NCI-H2081 (cell line): Measurements from ENCODE around the gene BTNL9.
"Not testable (repeated sequence)": the region's sequence is repeated elsewhere in the genome, so short reads cannot be mapped to it uniquely, and the experiment has no call there.

Experiments used
- DNase-seq, 2 experiments: peaks; one replicate each; lab custom pipeline; 2025; lab: John Stamatoyannopoulos, UW

The BTNL9 gene

DNA sequence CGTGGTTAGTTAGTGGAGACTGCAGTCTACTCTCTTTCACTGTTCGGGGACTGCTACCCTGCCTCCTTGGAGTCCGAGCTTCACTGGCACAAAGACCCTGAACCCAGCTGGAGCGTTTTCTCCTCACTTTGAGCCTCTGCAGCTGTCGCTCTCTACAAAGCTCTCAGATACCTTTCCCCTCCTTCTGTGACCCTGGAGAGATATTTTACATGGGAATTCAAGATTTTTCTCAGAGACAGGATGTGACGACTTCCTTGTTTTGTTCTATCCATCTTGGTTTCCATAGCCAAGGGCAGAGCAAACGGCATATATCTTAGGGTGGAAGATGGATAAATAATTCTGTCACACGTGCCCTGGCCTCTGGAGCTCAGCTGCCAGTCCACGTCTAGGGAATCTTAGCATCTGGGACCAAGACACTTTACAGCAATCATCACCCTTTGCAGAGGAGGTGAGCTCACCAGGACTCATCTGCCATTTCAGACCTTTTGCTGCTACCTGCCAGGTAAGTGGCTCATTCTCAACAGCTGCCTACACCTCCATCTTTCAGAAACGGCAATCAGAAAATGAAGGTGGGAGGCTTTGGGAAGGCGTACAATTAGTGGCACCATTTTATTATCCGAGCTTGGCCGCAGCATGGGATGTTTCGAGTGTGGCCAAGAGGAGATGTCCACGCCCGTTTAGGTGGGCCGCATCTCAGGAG, at the start of gene BTNL9:
BTNL9 (plus strand) TSS at position 336 of the 700 bp plus-strand sequence. CDS start 5,224 bp downstream, outside the sequence.
- no peak for DNase-seq

DNA sequence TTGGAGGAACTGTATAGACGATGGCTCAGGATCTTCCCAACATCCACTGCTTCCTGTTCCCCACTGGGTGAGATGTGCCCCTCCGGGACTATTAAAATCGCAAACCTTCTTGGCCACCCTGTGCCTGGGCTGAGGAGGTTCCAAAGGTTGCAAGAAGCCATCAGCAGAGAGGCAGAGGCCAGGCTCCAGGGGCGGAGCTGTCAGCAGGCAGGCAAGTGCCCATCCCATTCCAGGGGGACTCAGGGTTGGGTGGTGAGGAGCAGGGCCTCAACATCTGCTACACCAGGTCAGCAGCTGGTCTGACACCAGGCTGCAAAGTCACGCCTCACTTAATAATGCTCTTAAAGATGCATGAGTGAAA, 49.2 kb upstream of the BTNL9 start:
- DNase-seq = no peak

DNA sequence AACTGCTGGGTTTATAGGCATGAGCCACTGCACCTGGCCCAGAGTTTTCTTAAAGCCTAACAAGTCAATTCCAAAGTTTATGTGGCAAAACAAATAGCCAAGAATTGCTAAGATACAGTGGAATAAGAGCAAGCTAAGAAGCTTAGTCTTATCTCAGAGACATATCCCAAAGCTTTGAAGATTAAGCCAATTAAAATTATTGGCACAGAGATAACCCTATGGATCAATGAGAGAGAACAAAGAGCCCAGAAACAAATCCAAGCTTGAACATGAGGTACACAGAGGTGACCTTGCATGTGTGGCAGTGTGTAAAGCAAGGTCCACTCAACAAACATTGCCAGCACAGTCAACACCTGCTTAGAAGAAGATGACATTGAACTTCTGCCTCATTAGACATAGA, 38.1 kb upstream of the BTNL9 start:
- no peak for DNase-seq

- DNase-seq = no peak
Observed at GRCh38 chr5:181005791-181006190, 34.3 kb upstream of the BTNL9 start.

DNA sequence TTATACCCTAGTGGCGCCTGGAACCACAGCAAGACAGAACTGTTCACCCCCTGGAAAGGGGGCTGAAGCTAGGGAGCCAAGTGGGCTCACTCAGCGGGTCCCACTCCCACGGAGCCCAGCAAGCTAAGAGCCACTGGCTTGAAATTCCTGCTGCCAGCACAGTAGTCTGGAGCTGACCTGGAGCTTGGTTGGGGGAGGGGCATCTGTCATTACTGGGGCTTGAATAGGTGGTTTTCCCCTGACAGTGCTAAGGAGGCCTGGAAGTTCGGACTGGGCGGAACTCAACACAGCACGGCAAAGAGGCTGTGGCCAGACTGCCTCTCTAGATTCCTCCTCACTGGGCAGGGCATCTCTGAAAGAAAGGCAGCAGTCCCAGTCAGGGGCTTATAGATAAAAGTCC, 31.9 kb upstream of the BTNL9 start:
- DNase-seq = no peak

- not testable (repeated sequence) for DNase-seq
Observed at GRCh38 chr5:181010018-181010417, 30.0 kb upstream of the BTNL9 start.

DNA sequence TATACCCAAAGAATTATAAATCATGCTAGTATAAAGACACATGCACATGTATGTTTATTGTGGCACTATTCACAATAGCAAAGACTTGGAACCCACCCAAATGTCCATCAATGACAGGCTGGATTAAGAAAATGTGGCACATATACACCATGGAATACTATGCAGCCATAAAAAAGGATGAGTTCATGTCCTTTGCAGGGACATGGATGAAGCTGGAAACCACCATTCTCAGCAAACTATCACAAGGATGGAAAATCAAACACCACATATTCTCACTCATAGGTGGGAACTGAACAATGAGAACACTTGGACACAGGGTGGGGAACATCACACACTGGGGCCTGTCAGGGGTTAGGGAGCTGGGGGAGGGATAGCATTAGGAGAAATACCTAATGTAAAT, 25.4 kb upstream of the BTNL9 start:
- DNase-seq = not testable (repeated sequence)

DNA sequence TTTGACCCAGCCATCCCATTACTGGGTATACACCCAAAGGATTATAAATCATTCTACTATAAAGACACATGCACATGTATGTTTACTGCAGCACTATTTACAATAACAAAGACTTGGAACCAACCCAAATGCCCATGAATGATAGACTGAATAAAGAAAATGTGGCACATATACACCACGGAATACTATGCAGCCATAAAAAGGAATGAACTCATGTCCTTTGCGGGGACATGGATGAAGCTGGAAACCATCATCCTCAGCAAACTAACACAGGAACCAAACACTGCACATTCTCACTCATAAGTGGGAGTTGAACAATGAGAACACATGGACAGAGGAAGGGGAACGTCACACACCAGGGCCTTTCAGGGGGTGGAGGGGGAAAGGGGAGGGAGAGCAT, 22.6 kb upstream of the BTNL9 start:
- not testable (repeated sequence) for DNase-seq

DNA sequence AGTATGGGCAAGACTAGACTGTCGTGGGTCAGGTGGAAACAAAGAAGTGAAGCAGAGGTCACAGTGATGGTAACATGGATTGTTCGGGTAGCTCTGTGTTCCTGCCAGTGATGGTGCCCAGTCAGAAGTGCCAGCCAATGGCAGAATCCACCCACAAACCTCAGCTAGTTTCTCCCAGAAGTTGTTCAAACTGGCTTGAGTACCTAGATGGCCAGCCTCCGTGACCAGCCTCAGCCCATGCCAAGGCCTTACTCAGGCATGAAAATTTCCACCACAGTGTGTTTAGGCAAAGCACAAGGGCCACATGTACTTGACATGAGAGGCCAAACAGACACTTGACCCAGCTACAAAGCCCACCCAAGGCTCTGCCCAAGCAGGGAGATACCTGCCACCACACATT, 19.4 kb upstream of the BTNL9 start:
- DNase-seq = no peak

DNA sequence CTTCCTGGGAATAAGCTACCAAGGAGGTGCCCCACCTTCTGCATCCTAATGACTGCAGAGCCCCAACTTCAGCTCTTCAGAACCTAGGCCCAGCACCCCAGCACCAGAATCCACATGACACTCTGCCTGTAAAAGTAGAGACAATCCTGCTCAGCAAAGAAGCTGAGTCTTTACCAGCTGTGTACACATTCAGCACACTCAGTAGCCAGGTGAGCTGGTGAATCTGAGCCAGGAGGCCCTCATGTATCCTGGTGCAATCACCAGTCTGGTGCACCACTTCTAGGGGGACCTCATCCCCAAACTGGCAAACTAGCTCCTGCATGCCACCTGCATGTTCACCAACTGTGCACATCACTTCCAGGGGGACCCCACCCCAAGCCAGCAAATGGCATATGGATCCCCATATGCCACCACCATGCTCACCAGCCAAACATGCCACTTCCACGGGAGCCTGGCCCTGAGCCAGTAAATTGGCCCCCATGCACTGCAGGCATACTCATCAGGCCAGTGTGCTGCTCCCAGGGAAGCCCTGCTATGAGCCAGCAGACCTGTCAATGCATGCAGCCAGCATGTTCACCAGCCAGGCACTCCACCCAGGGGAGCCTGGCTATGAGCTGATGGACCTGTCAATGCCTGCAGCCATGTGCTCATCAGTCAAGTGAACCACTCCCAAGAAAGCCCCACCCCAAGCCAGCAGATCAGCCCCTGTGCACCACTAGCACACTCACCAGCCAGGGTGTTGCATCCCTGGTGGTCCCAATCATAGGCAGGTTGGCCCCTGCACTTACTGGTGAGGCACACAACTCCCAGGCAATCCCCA, 15.6 kb upstream of the BTNL9 start:
- DNase-seq = no peak

DNA sequence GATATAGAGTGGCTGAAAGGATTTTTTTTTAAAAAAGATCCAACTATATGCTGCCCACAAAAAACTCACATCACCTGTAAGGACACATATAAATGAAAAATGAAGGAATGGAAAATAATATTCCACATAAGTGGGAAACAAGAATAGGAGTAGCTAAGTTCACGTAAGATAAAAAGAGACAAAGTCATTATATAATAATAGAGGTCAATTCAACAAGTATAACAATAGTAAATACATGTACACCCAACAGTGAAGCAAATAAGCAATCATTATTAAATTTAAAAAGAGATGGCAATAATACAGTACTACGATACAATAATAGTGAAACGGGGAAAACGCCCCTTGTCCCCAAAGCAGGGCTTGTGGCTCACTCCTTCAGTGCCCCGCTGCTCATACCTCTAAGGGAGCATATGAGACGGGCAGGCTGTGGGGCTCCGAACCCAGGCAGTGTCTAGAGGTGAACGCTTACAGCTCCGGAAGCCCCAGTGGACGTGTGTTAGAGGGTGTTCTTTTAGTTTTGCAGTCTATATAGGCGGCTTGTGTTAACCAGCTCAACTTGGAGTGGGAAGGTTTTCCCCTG, 12.5 kb upstream of the BTNL9 start:
- DNase-seq = no peak

DNA sequence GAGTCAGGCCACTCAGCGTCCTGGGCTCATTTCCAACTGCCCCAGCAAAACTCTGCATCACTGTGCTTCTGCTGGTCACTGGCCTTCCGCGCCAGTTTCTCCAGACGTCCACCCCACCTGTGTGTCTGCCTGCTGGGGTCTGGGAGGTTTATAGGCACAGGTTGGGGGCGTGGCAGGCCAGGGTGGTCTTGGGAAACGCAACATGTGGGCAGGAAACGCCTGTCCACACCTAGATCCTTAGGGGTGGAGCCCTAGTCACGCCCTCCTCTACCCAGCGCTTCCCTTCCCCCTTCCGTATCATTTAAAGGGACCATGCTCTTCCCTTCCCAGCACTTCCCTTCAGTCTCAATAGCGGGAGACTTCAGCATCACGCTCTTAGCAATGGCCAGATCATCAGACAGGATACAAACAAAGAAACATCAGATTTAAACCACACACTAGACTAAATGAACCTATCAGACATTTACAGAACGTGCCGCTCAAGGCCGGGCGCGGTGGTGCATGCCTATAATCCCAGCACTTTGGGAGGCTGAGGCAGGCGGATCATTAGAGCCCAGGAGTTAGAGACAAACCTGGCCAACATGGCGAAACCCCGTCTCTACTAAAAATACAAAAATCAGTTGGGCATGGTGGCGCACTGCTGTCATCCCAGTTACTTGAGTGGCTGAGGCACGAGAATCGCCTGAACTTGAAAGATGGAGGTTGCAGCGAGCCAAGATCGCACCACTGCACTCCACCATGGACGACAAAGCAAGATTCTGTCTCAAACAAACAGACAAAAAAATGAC, 11.8 kb upstream of the BTNL9 start:
- DNase-seq = no peak

DNA sequence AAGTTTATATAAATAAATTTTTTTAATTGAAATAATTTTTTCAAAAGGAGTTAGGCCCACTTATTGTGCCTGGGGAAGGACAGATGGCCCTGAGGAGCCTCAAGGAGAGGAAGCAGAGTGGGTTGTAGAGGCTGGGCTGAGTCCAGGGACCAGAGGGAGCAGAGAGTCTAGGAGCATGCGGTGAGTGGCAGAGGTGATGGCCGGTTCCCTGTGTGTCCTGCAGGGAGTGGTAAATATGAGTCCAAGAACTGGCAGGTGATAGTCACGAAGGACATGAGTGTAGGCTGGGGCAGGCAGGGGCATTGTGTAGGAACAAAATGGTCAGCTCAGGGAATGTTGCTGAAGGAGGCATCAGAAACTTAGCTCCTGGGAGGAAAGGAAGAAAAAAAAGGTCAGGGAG, 8.3 kb upstream of the BTNL9 start:
- no peak for DNase-seq

DNA sequence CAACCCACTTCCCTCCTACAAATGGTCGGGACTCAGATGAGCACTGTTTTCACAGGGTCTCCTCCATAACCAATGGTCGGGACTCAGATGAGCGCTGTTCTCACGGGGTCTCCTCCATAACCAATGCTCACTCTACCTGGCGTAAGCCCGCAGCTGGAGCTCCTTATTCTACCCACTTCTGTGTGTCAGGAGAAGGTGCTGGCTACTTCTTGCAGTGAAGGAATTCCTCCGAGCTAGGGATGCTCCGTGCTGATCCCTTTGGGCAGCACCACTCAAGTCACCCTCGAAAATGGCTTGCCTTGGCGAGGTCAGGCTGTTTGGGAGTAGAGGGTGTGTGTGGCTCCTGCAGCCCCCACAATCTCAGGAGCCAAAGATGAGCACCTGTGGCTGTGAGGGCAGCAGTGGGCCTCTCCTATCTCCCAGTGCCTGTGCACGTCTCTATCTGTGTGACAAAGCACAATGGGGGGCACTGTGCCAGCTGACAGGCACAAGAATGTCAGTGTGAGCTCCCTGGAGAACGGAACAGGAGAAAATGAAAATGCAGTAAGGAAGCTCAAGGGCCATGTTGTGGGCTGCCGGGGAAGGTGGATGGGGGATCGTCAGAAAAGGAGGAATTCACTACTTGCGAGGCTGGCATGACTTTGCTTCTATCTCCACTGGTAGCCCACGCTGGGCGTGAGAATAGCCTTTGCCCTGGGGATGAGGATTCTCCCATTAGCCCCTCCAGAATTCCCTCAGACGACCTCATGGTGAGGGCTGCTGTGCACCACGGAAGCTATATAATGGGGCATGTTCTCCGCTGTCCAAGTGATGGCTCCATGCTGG, 3.9 kb upstream of the BTNL9 start:
- no peak for DNase-seq

DNA sequence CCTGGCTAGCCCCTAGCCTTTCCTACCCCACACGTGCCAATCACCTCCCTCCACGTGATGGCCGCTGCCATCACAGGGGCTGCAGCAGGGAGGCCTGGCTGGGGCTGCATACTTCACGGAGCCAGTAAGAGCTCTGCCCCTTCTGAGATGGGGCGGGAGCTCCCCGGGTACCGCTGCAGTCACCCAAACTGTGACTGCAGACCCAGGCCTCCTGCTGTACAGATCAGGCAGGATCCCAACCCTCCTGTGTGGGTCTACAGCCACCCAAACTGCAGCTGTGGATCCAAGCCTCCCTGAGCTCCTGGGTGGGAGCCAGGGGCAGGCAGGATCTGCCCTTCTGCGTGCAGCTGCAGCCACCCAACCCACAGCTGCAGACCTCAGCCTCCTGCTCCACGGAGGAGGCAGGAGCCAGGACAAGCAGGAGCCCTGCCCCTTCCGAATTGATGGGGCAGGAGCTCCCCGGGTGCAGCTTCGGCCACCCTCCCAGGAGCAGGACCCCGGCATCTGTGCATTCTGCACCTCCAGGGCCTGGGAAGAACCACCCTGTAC, 3.2 kb upstream of the BTNL9 start:
- DNase-seq = no peak

DNA sequence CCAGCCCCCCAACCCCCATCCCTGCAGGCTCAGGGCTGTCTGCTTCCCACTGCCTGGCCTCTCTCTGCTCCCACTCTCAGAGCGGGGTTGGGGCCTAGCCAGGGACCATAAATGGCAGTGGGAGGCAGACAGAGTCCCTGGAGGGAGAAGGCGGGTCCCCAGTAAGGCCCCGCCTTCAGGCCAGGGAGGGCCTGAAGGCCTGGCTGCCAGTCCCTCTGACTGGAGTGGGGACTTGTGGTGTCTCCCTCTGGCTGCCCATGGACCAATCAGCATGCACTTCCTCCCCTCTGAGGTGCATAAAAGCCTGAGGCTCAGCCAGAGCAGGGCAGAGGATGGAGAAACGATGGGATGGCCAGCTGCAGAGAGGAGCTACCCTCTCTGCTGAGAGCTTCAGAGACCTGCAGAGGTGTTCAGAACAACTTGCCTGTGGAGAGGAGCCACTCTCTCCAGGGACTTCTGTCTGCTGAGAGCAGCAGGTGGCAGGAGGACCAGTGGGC, 2.7 kb upstream of the BTNL9 start:
- DNase-seq = no peak

GRCh38 chr5:181039471-181039870, 595 bp upstream of the BTNL9 start:
- DNase-seq = no peak

GRCh38 chr5:181040631-181040945, 522 bp downstream of the BTNL9 start:
- no peak for DNase-seq

- no peak for DNase-seq
Observed at GRCh38 chr5:181041043-181041442, 977 bp downstream of the BTNL9 start.

- DNase-seq = no peak
Observed at GRCh38 chr5:181042036-181042713, 2.1 kb downstream of the BTNL9 start.

DNA sequence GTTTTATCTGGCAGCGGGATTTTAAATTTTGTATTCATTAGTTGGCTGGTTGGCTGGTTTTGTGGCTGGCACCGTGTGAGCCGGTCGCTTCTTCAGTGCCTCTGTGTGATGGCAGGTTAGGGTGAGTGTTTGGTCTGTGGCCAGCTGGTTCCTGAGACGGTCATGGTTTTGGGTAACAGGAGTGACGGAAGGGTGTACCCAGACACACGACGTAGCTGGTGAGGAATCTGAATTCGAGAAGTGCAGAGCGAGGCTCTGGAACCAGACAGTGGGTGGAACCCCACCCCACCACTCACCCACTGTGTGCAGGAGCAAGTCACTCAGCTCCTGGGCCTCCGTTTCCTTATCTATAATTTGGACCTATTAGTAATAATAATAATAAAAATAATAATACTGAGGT, 2.7 kb downstream of the BTNL9 start:
- DNase-seq = no peak
